NCI-H748 (cell line): ENCODE results near the gene DNMT3A.
"Not testable (repeated sequence)": the region's sequence is repeated elsewhere in the genome, so short reads cannot be mapped to it uniquely, and the experiment has no call there.

Source experiments
- DNase-seq: peaks from one replicate; lab custom pipeline; 2025; ENCODE audit not compliant: unreplicated experiment; lab: John Stamatoyannopoulos, UW

Gene DNMT3A

GRCh38 chr2:25215948-25216679 is 125.6 kb downstream of the DNMT3A start:
- no peak for DNase-seq

DNA sequence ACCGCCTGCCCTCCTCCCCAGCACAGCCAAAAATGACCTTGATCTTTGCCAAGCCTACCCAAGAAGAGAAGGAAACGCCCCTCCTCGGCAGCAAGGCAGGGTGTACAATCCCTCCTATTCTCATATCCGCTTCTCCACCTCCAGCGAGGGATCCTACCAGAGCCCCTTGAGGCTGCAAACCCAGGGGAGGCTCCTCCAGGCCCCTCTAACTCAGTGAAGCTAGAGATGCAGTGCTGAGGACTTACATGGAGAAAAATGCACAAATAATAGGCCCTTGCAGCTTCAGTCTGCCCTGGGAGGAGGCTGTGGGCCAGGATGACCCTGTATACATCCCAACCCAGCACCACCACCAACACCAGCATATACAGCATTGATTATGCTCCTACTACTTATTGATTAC is 126.5 kb downstream of the DNMT3A start:
- DNase-seq = no peak

DNA sequence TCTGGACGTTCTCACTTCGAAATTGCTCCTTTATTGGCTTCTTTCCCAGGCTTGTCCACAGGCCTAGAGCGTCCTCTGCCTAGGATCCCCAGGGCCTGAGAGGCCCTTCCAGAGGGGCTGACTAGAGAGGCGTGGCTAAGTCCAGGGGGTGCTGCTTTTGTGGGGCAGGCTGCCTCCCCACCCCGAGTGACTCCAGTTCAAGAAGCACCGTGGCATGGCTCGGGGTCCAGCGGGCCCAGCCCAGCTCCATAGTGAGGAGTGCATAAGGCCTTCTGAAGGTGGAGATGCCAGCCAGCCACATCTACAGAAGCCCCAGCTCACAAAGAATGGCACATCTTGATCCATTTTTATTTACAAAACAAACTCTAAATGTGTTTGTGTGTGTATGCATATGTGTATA is 128.5 kb downstream of the DNMT3A start:
- no peak for DNase-seq

DNA sequence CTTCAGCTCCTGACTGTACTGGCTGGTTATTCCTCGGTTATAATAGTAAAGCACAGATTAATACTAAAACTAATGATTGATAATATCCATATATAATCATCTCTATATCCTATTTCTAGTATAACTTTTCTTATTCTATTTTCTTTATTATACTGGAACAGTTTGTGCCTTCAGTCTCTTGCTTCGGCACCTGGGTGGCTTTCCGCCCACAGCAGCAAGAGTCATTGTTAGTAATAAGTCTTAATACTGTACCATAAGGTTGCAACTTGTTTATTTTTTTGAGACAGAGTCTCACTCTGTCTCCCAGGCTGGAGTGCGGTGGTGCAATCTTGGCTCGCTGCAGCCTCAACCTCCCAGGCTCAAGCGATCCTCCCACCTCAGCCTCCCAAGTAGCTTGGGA is 130.8 kb downstream of the DNMT3A start:
- DNase-seq = not testable (repeated sequence)

GRCh38 chr2:25207078-25207545 is 134.6 kb downstream of the DNMT3A start:
- DNase-seq = no peak

DNA sequence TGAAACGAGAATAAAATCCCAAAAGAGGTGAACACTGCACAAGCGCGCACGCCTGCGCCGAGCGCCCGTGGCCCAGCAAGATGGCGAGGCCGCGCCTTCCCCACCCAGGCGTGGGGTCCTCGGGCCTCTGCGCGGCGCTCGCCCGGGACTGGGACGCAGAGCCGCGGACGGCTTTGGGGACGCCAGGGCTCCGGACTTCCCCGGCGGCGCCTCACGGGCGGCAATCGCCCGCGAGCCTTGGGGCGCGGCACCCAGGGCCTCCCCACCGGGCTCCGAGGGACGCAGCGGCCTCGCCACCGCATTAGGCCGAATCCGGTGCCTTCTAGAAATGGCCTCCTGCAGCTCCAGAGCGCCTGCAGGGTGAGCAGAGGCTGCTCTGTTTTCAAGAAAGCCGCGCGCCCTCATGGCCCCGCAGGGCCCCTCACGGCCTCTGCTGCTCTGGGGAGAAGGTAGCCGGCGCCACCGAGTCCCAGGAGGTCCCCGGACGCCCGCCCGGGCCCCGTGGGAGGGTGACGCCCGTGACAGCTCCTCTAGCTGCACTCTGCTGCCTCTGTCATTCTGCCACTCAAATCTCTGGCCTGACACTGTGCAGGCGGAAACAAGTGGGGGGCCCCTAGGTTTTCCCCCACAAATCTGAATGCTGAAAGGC is 137.4 kb downstream of the DNMT3A start:
- no peak for DNase-seq

DNA sequence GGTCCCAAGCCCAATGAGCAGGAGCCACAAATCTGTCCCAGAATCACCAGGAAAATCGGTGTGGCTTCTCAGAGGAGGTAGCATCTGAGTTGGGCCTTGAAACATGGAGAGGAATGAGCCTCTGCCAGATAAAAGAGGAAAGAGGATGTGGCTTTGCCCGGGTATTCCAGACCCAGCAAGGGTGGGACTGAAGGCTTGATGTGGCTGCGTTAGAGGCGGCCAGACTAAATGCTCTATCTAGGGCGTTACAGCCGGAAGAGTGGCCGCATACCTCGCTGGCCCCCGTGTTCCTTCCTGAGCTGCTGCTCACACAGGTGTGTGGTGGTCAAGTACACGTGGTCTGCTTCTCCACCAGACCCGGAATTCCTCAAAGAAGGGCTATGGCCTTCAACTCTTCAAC is 139.4 kb downstream of the DNMT3A start:
- no peak for DNase-seq

GRCh38 chr2:25201794-25202193 is 139.9 kb downstream of the DNMT3A start:
- DNase-seq = no peak

DNA sequence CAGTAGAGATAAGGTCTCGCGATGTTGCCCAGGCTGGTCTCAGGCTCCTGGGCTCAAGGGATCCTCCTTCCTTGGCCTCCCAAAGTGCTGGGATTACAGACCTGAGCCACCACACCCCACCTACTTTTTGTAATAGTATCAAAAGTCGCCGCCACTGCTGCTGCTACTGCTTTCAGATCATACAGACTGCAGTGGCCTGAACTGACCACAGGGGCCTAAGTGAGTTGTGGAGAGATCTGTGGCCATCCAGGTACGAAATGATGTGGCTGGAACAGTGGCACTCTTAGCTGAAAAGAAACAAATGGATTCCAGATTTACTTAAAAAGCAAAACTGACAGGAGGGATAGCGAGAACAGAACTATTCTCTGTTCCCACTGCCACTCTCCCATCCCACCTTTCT is 140.5 kb downstream of the DNMT3A start:
- no peak for DNase-seq

- no peak for DNase-seq
Measured at GRCh38 chr2:25198576-25198975, 143.1 kb downstream of the DNMT3A start.

DNA sequence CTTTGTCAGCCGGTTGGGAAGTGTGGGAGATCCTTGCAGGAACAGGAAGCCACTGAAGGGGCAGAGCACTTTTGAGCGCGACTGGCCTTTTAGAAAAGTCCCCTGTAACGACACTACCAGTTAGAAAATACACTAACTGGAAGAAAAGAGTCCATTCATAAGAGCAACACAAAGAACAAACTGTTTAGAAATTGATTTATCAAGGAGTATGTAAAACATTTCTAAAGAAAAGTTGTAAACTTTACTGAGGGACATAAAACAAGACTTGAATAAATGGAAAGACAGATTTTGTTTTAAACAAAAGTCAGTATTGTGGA is 143.6 kb downstream of the DNMT3A start:
- no peak for DNase-seq

DNA sequence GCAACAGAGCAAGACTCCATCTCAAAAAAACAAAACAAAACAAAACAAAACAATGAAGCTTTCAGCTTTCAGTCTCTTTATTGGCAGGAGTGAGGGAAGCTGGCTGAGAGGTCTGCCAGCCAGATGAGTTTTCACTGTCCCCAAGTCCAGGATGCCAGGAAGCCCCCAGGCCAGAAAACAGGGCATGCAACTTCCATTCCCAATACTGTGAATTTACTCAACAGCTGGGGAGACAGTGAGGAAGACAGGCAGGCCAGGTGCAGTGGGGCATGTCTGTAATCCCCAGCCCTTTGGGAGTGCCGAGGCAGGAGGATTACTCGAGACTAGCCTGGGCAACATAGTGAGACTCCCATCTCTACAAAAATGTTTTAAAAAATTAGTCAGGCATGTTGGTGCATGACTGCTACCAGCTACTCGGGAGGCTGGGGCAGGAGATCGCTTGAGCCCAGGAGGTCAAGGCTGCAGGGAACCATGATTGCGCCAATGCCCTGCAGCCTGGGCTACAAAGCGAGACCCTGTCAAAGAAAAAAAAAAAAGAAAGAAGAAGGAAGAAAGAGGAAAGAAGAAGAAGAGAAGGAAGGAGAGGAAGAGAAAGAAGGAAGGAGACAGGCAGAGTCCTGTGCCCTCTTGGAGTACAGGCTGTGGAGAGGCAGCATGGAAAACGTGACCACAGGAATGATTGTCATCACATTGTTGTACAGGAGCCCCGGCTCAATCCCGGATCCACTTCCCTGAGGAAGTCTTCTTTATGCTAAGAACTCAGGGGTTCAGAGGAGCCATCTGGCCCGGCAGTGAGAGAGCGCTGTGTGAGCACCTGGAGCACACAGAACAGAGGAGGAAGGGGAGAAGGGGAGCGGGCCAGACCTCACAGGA is 144.2 kb downstream of the DNMT3A start:
- DNase-seq = no peak

DNA sequence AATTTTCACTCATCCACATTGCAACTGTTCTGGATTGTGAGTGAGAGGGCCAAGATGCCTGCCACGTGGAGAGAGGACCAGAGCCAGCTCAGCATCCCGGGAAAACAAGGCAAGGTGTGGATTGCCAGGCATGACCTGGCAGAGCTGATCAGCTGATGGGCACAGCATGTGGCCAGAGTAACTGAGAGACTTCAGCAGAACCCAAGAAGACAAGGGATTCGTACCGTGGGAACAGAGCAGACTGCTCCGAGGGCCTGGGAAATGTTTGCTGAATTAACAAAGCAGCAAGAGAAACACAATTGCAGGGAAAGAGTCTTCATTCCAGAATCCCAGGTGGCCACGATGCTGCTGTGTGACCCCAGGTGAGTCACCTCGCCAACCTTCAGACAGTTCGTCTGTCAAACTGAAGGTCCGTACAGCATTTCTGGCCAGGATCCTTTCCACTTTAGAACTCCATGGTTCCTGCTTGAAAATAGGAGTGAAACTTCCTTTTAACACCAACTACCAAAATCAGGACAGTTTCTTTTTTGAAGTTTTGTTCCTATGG is 147.1 kb downstream of the DNMT3A start:
- no peak for DNase-seq

DNA sequence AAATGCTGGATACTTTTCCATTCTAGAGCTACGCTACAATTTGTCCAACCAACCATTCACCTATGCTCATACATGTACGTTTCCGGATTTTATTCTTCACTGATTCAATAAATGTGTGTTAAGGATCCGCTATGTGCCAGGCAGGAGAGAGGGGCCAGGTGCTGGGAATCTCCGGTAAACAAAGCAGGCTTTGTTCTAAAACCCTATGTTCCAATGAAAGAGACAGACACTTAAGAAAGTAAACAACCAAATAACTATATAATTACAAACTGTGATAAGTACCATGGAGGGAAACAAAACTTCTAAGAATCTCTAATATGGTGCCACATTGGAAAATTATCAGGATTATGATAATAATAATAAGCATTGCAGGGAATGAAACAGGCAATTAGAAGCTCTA is 151.2 kb downstream of the DNMT3A start:
- DNase-seq = peak; percentile 81

DNA sequence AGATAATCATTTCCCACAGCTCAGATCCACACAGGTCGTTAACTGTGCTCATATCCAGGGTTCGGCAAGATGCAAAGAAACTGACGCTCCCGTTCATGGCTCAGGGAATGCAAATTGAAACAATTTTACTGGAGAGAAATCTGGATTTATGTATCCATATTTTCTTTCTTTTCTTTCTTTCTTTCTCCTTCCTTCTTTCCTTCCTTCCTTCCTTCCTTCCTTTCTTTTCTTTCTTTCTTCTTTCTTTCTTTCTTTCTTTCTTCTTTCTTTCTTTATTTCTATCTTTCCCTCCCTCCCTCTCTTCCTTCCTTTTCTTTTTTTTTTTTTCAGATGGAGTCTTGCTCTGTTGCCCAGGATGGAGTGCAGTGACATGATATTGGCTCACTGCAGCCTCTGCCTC is 153.3 kb downstream of the DNMT3A start:
- no peak for DNase-seq

DNA sequence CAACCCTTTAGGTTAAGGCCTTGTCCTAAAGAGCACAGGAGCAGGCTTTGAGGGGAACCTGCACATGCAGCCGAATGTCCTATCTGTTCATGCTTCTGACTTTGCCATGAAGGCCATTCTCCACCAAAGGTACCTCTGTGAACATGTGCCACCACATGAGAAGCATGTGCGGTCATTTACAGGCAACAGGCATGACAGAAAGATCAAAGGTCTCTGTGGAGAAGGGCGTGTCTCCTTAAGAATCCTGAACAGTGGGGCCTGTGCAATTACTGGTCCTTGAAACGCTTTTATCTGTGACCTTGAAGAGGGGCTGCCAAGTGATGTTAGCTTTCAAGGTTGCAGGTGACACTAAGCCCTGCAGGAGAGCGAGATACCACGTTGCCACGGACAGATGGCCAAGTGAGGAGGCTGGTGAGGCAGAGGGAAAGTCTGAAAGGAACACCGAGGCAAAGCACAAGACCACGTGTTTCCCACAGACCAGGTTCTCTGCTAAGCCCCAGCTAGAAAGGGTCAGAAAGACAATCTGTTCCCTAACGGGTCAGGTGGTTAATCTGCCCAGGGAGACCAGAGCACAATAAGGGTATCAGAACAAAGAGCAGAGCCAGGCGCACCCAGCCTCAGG is 153.9 kb downstream of the DNMT3A start:
- no peak for DNase-seq

DNA sequence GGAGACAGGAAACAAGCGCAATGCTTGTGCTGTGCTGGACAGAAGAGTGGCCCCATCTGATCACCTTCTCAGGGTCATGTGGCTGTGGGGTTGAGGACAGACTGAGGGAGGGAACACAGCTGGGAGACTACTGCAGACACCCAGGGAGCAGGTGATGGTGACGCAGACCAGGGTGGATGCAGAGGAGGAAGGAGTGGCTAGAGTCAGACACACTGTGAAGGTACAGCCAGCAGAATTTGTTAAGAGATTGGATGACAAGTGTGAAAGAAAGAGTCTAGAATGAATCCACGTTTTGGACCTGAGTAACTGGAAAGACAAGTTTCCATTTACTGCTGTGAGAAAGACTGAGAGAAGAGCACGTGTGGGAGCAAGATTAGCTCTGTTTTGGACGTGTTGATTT is 157.5 kb downstream of the DNMT3A start:
- peak; percentile 38 for DNase-seq

DNA sequence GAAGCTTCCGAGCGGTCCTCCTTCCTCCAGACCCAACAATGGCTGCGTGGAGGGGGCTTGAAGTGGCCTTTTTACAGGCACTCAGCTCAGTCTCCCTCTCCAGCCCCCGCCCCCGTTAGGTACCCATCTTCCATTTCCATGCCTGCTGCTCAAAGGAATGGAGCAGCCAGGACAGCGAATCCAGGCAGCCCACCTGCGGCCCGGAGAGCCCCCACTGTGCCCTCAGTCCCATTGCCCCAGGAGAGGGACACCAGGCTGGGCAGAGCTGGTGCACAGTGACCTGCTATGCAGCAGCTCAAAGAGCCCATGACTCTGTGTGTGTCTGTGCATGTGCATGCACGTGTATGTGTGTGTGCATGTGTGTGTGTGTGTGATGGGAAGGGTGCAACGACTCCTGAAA is 162.7 kb downstream of the DNMT3A start:
- DNase-seq = no peak
